Tibial artery (tissue), 4 donors: Measurements from ENCODE around the gene EAF1.

Experiments used
- DNase-seq, 2 donors: peaks; one replicate each; pipeline ENCODE4 v3.0.0-alpha.2; 2019
- H3K27ac ChIP-seq, 2 donors: fragments of 200-600 bp; sonication (generic) in 1 of 2; 1 replicate in 1 of 2; 2 replicates in 1 of 2; pipeline ENCODE4 v1.5.1; 2018 to 2019; ENCODE audit warnings: mild to moderate bottlenecking in 1 of 2
- H3K27me3 ChIP-seq, 2 donors: fragments of 200-600 bp; sonication (generic) in 1 of 2; one replicate each; pipeline versions ENCODE4 v1.5.1 to v1.6.0; 2016 to 2019
- H3K36me3 ChIP-seq, 3 donors: fragments of 200-600 bp; sonication (generic) in 2 of 3; one replicate each; pipeline ENCODE4 v1.5.1; 2016 to 2019; ENCODE audit warnings: mild to moderate bottlenecking in 2 of 3
- H3K4me1 ChIP-seq, 4 donors: fragments of 200-600 bp; sonication (generic) in 2 of 4; 1 replicate in 3 of 4; 2 replicates in 1 of 4; pipeline ENCODE4 v1.5.1; 2016 to 2019
- H3K4me3 ChIP-seq, 2 donors: fragments of 200-600 bp; sonication (generic) in 1 of 2; 1 replicate in 1 of 2; 2 replicates in 1 of 2; pipeline ENCODE4 v1.5.1; 2018 to 2019; ENCODE audit warnings: mild to moderate bottlenecking in 2 of 2
- H3K9me3 ChIP-seq, 3 donors: fragments of 200-600 bp; sonication (generic) in 1 of 3; one replicate each; pipeline ENCODE4 v1.5.1; 2016 to 2019
- CTCF ChIP-seq, 2 experiments: fragments of 200-600 bp in 1 of 2; fragments of 450-650 bp in 1 of 2; IDR thresholded peaks; one replicate each; pipeline ENCODE4 v1.5.1; 2017 to 2019; ENCODE audit warnings: antibody characterized with exemption in 2 of 2, mild to moderate bottlenecking in 1 of 2, moderate library complexity in 1 of 2
- intact Hi-C: fragments of 100-400 bp; cut with DNase I; formaldehyde crosslinking; loops from one replicate; pipeline ENCODE4 v1.15.0; 2023; ENCODE audit warnings: low total_unique reads

Gene EAF1

DNA sequence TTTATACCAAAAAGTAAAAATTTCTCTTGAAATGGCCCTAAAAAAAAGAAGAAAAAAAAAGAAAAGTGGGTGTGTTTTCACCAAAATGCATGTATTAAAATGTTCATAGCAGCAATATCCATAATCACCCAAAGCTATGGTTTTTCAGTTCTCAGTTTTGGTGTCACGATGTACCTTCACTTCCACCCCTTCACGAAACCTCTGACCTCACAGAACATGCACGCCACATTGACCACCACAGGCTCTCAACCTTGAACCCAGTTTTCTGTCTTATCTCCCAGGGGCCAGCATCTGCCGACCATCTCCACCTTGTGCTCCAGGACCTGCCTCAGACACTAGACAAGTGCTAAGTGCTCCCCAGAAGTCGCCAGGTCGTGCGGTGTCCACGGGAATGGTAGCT is 63.7 kb downstream of the EAF1 start:
- Histone ChIP-seq H3K9me3 (no peaks in the 10 kb centered on the region), H3K4me1 (peaks cover 0 to 5% (median 0%) of the 10 kb centered on the region in 4 donors), H3K4me3 (no peak overlapping the region), H3K36me3 (peaks cover 11 to 19% (median 14%) of the 10 kb centered on the region in 3 donors), H3K27ac (no peak overlapping the region), H3K27me3 (no peaks in the 10 kb centered on the region)
- no peak for TF ChIP-seq CTCF (IDR thresholded peaks at IDR 0.05)
- intact Hi-C loops, result no loop called here
- no peak for DNase-seq
